GM13977 (cell line): ENCODE results near the gene MRPS14.
A peak's percentile ranks its signal among the peaks of the same experiment; 100 is the strongest.

Experiments used
- DNase-seq: peaks from one replicate; pipeline ENCODE4 v3.0.0; 2012; ENCODE audit warnings: low spot score
- CTCF ChIP-seq: IDR thresholded peaks from 2 replicates; pipeline ENCODE4 v1.5.1; 2012; ENCODE audit warnings: mild to moderate bottlenecking, control low read depth; ENCODE audit not compliant: insufficient read depth; ENCODE audit errors: extremely low read depth, missing control alignments
- in situ Hi-C: fragments of 300-500 bp; cut with MboI; formaldehyde crosslinking; loops from one replicate; pipeline ENCODE4 v1.12.0; 2022; ENCODE audit warnings: low sequenced_read_pairs, low pct_unique_long_range_greater_than_20kb, mixed read lengths, inconsistent platforms; ENCODE audit not compliant: unreplicated experiment

Gene MRPS14

GRCh38 chr1:175023043-175023921, at the start of gene MRPS14:
TSS of gene MRPS14 (minus strand) at chr1:175023425. CDS start at chr1:175023408, 17 bp downstream.
- DNase-seq: peak; percentile 91
- in situ Hi-C loops: loop anchor here (10.0 kb wide), 1 partner anchor 122 kb away; no protein-coding TSS in a partner anchor
- no peak for TF ChIP-seq CTCF

GRCh38 chr1:175072099-175072951, 49.1 kb upstream of the MRPS14 start:
- in situ Hi-C loops: no loop called here
- no peak for TF ChIP-seq CTCF
- peak; percentile 73 for DNase-seq

- in situ Hi-C loops: no loop called here
- TF ChIP-seq CTCF: no peak
- no peak for DNase-seq
These were observed 48.2 kb upstream of the MRPS14 start for GRCh38 chr1:175071276-175071943.

- no peak for DNase-seq
- in situ Hi-C loops: no loop called here
- no peak for TF ChIP-seq CTCF
These were observed 47.6 kb upstream of the MRPS14 start for GRCh38 chr1:175070818-175071217.

- in situ Hi-C loops: no loop called here
- DNase-seq: no peak
- TF ChIP-seq CTCF: no peak
These were observed 44.3 kb upstream of the MRPS14 start, which contains the start of gene TNN for GRCh38 chr1:175067362-175068106. TSS of gene TNN (plus strand) at chr1:175067833. CDS start at chr1:175077419, 9,586 bp downstream.
